ENCODE measurements around the gene UCHL3.
"Not testable (repeated sequence)": the region's sequence is repeated elsewhere in the genome, so short reads cannot be mapped to it uniquely, and the experiment has no call there.

UCHL3 gene

DNA sequence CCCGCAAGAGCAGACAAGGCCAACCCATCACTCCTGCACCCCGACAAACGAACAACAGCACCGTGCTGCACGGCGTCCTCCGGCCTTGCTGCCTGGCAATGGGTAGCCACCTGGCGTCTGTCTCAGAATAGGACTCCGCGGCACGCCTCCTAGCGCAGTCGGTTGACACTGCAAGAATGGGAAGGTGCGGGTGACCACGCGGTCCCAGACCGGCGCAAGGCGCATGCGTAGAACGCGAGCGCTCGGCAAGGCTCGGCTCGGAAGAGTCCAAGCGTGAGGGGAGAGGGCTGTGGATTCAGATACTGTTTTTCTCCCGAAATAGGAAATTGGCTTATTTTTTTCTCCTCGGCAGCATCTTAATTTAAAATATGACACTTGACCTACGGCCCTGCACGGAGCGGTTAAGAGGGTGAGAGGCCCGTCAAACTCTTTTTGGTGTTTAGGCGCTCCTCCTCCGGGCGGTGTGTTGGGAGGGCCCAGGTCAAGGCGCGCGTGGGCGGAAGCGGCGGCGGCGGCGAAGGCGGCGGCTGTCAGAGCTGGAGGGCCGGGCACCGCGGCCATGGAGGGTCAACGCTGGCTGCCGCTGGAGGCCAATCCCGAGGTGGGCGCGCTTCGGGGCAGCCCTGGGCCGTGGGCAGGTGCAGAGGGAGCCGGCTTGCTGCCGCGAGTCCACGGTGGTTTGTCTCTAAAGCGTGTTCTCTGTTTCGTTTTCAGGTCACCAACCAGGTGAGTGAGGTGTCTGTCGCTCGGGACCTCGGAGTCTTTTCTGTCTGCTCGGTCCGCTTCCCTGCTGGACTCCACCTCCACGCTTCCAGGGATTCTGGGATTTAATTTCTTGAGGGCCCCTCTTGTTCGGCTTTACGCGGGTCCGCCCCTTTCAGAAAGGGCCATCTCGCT lies at the start of gene UCHL3:
UCHL3 (plus strand) TSS at position 530 of the 897 bp plus-strand sequence; CDS start at position 560, 30 bp downstream.
- peak; percentile 96 for DNase-seq

DNA sequence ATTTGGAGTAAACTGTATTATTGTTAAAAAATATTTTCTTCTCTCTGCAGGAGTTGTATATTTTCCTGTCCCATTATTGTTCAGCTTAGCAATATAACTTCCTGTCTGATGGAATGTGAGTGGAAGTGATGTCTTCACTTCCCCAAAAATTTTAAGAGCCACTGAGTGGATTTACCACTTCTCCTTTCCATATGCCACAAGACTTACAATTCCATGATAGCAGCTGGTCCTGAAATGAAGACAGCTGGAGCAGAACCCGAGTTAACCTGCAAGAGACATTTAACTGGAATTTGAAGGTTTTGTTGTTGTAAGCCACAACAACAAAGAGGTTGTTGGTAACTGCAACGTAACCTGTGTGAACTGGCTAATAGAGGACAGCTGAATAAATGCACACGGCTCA lies 44.3 kb upstream of the UCHL3 start:
- no peak for DNase-seq

DNA sequence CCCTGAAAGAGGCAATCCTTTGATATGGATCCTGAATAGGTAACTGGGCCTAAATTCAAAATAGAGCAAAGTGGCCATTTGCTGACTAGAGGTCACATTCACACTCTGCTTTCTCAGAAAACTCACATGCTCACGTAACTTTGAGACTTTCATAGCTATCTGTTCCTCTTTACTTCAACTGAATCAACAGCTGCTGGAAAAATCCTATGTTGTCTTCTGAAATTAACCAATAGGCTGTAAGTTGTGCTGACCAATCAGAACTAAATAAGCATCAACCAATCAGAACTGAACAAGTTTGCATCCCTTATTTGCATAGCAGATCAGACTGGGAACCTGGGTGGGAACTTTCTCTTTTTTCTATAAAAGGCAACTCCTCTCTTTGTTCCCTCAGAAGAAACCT lies 43.6 kb upstream of the UCHL3 start:
- no peak for DNase-seq

DNA sequence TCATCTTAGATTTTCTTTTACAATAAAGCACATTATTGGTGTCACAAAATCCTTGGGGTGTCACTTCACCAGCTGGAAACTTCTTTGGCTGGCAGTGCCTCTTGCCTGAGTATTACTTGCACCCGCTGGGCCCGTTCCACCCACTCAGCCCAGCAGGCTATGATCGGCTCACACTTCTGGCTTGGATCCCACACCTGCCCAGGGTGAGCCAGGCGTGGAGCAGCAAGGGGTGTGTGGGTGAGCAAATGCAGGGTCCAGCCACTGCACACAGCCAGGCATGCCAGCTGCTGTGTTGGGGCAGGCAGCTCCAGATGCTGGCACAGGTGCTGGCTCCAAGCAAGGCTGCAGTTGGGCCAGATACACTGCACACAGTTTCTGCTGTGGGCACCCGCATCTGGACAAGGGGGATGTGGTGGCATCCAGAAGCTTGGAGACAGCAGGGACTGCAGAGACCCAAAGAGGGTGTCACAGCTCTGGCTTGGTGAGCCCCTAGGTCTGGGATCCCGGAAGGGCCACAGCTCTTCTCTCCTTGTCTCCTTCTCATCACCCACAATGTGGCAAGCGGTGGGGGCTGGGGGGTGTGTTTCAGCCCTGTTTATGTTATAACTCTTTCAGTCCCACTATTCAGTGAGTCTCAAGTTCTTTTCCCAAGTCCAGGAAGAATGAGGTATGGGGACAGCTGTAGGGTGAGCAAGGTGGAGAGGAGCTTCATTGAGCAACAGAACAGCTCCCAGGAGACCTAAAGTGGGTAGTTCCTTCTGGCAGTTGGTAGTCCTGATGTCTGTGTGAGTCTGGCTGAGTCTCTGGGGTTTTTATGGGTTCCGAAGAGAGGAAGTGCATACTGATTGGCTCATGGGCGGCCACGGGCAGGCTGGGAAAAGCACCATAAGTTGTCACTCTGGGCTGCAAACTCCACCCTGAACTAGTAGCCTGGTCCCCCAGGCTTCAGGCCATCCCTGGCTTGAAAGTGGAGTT lies 42.3 kb upstream of the UCHL3 start:
- no peak for DNase-seq

DNA sequence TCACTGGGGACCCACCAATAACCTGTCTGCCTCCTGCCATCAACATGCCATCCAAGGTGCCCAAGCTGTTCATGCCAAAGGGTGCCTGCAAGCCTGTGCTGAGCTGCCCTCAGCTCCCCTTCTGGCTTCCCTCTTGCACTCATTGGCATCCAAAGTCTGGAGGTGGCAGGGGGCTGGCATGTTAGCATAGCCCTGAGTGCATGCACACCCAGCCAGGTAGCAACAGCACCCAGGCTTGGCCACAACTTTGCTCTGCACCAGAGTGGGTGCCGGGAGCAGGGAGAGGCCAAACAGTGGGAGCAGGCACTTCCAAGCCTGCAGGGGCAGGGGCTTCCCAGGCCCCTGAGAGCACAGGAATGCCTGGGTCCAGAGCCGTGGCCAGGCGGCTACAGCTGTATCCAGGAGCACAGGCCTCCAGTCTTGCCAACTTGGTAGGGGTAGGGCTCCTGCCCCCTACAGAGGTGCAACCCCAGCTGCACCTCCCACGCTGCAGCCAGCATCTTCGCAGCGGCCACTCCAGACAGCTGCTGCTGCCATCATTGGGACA lies 41.5 kb upstream of the UCHL3 start:
- DNase-seq = no peak

DNA sequence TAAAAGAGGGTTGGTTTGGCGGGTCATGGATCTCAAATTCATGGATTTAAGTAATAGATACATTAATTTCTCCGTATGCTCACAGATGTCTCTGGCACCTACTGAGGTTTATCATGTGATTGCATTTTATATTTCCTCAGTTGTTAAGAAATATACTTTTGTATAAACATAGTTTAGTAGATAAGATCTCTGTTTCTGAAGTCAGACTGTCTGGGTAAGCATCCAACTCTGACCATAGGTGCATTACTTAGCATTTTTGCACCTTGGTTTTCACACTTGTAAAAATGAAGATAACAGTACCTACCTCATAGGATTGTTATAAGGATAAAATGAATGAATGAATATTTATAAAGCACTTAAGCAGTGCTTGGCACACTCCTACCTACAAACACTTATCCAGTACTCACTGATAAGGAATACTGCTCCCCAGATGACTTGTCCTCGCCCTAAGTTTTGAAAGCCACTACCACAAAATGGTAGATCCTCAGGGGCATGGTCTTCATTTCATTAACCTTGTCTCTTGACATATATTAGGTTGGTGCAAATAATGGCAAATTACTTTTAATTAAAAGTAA lies 38.5 kb upstream of the UCHL3 start:
- DNase-seq = no peak

DNA sequence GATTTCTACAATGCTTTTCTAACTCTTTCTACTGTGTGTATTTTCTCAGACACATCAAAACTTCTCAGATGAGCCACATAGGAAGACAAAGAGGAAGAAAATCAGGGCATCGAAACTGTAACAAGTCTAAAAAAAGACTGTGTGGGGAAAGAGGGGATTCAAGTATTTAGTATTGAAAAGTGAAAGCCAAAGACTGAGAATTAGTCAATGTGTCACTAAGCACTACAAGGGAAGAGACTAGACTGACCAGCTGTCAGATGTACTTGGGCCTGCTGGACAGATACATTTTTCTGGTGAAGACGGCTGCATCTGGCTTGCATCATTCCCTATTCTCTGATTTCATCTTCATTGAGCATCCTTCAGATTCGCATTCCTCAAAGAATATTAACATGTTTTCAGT lies 37.3 kb upstream of the UCHL3 start:
- DNase-seq = peak; percentile 9

DNA sequence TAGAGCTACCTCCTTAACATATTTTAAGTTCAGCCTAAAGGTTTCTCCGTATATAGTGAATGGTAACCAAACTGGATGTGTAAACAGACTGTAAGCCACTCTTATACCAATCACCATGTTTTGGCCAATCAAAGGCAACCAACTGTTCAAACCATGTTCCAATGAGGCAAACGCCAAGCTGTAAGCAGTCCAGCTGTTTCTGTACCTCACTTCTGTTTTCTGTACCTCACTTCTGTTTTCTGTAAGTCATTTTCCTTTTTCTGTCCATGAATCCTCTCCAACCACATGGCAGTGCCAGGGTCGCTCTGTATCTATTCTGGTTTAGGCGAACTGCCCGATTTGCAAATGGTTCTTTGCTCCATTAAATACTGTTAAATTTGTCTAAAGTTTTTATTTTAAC lies 36.3 kb upstream of the UCHL3 start:
- no peak for DNase-seq

DNA sequence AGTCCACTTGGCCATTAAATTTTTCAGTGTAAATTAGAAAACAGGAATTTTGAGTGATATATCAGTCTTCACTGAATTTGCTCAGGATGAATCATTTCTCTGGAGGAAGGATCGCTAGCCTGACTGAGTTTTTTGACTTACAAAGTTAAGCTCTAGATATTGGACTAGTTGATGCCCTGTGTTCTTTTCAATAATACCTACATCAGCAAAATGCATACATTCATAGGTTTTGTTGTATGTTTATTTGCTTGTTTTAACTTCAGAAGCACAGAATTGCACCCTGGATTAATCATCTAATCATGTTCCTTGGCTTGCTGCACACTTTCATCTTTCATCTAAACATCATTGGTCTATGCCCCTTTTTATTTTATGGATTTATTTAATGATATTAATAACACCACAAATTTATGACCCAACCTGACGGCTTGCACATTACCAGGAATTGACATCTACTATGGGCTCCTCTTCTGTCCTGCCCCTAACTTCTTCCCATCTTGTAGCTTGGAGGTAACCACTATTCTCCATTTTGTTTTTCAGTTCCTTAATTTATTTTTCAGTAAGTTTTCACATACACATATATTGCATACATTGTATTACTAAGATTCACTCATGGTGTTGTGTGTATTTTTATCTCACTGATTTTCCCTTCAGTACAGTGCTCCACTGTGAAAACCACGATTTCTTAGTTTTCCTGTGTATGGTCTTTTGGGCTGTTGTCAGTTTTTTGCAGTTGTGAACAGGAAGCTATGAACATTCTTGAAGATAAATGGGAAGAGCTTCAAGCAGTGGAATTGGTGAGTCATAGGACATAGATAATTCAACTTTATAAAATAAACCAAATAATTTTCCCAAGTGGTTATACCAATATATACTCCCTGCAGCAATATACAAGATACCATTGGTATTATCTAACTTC lies 35.3 kb upstream of the UCHL3 start:
- no peak for DNase-seq

DNA sequence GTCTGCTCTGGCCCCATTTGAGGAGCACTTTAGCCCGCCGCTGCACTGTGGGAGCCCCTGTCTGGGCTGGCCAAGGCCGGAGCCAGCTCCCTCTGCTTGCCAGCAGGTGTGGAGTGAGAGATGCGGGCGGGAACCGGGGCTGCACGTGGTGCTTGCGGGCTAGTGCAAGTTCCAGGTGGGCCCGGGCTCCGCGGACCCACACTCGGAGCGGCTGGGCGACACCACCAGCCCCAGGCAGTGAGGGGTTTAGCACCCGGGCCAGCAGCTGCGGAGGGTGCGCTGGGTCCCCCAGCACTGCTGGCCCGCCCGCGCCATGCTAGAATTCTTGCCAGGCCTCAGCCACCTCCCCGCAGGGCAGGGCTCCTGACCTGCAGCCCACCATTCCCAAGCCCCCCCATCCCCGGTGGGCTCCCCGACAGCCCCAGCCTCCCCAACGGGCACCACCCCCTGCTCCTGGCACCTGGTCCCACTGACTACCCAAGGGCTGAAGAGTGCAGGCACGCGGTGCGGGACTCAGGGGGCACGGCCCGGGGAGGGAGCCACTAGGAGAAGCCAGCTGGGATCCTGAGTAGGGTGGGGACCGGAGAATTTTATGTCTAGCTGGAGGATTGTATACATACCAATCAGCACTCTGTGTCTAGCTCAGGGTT lies 31.0 kb upstream of the UCHL3 start:
- no peak for DNase-seq

DNA sequence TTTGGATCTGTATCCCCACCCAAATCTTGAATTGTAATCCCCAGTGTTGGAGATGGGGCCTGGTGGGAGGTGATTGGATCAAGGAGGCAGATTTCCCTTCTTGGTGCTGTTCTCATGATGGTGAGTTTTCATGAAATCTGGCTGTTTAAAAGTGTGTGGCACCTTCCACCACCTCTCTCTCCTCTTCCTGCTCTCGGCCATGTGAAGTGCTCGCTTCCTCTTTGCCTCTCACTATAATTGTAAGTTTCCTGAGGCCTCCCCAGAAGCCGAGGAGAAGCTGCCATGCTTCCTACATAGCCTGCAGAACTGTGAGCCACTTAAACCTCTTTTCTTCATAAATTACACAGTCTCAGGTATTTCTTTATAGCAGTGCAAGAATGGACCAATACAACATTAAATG lies 27.6 kb upstream of the UCHL3 start:
- DNase-seq = no peak

DNA sequence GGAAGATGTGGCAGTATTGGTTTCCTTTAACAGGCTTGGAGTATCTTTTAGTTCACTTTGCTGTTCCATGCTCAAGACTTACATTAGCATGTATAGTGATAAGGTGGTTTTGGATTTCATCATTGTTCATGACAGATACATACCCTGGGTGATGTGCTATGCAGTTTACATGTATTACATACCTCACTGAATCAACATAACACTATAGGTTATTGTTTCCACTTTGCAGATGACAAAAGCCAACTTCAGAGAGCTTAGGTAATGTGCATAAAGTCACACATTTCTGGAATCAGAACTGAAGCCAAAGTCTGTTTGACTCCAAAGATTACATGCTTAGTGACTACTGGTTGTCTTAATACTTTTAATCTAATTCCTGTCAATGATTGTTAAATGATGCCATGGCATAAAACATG lies 19.0 kb upstream of the UCHL3 start:
- no peak for DNase-seq

DNA sequence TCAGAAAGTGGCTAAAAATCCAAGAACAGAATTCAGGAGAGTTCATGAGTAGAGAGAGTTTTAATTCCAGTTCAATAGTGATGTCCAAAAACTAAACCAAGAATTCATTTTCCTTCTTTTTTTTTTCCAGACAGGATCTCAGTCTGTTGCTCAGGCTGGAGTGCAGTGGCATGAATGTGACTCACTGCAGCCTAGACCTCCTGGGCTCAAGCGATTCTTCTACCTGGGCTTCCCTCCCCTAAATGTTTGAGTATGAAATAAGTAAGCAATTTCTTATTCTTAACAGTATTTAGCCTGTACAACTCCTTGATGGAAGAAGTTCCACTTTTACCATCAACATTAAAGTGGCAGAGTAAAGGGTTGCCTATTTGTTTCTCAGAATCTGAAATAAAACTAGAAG lies 15.7 kb upstream of the UCHL3 start:
- no peak for DNase-seq

DNA sequence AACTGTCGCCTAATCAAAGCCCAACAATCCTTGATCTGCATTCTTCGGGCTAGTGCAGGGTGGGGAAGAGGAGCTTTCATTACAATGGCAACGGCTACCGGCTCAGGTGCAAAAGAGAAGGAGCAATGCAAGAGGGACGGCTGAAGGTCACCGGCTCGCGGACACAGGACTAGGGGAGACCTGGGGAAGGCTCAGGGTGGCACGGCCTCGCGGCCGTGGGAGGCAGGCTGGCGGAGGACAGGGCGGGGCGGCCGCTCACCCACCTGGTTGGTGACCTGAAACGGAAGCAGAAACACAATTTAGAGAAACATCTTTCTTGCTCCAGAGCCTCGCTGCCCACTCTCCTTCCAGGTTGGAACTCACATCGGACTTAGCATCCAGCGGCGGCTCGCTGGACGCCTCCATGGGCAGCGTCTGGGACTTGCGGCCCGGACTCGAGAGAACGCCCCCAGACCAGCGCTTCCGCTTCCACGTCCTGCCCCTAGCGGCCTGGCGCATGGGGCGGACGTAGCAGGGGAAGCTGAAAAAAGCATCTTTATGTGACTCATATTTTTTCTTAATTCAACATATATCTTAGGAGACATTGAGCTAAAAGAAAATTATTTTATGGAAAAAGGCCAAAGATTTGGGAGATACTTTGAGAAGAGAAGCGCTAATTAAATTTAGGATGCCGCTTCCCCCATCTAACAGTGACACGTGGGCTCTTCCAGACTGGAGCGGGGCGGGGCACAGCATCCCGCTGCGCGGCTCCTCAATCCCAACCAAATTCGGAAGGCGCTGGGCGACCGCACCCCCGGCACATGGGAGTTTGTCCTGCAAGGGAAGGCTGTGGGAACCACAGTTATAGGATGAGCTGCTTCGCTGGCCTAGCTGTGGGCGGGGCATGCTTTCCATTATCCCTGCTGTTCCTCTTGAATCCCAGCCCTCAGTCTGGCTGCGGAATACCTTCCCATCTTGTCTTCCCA lies 11.9 kb upstream of the UCHL3 start, which contains the start of gene COMMD6:
COMMD6 (minus strand) TSS at position 441 of the 965 bp plus-strand sequence; CDS start at position 405, 36 bp downstream.
- peak; percentile 80 for DNase-seq

DNA sequence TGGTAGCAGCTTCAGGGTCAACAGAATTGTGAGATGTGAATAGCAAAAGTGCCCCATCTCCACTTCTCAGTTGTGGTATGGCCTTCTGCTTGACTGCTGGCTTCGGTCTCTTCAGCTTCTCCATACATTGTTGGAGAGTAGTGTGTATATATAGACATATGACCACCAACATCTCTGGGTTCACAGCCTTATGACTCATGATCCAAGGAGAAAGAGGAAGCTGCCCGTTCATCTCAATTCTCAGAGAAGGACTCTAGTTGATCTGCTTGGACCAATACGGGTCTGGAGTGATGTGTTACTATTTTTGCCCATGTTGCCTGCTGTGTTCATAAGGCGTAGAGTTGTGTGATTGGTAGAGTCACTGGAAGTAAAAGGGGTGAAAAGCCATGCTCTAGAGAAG lies 8.3 kb upstream of the UCHL3 start:
- DNase-seq = peak; percentile 11

DNA sequence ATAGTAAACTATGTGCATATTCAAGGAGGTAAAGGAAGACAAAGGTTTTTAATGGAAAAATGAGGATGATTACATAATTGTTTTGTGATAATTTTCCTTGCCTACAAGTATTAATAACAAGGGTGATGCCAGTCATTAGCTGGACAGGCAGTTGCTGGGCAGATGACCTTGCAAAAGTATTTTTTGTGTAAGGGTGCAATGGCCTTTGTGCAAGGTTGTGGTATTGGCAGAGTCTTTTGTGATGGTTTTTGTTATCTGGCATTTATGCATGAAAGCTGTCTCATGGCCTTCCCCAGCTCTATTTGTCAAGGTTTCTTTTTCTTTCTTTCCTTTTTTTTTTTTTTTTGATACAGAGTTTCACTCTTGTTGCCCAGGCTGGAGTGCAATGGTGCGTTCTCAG lies 7.6 kb upstream of the UCHL3 start:
- no peak for DNase-seq

DNA sequence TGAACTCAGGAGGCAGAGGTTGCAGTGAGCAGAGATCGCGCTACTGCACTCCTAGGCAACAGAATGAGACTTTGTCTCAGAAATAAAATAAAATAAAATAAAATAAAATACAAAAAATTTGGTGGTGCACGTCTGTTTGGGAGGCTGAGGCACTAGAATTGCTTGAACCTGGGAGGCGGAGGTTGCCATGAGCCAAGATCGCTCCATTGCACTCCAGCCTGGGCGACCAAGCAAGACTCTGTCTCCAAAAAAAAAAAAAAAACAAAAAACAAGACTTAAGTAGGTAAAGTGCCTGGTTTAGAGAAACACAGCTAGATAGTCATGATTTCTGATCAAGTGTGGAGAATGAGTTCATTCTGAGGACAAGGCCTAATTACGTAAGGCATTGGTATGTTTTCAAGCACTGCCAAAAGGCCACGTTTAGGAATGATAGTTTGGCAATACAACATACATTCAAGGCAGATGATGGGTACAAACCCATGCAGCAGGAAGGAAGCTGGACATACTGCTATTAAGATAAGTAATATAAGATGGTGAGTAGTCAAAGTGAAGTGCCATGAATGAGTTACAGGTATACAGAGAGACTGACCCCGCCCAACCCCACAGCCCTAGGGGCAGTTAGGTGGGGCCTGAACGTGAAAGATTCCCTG lies 4.8 kb upstream of the UCHL3 start:
- no peak for DNase-seq

DNA sequence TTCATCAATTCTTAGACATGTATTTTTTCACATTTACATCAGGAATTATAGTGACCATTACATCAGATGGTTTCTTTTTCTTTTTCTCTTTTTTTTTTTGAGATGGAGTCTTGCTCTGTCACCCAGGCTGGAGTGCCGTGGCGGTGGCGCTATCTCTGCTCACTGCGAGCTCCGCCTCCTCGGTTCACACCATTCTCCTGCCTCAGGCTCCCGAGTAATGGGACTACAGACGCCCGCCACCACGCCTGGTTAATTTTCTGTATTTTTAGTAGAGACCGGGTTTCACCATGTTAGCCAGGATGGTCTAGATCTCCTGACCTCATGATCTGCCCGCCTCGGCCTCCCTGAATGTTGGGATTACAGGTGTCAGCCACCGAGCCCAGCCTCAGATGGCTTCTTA lies 4.2 kb upstream of the UCHL3 start:
- DNase-seq = not testable (repeated sequence)

DNA sequence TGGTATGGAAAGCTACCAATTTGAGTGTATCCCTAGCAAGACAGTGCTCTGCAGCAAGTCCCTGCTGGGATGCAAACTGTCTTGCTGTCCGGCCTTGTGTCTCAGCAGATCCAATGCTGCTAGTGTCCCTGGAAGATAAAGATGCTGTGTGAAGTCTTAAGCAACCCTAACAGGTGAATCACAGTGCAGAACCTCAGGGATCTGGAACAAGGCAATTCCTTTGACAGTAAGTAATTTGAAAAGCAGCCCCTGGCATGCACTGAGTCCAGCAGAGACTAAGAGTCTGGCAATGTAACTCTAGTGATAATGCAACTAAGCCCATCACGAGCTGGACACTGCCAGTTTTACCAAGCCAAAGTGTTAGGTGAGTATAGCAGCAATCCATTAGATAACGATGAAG lies 1.7 kb upstream of the UCHL3 start:
- no peak for DNase-seq

All from midbrain (tissue), 1 donor.